SH-SY5Y (cell line): Measurements from ENCODE around the gene ERFE.

Source experiments
- GATA2 ChIP-seq: IDR thresholded peaks from 2 replicates; pipeline ENCODE4 v1.6.1; 2011; ENCODE audit warnings: mild to moderate bottlenecking, low read depth, low read length
- GATA3 ChIP-seq: IDR thresholded peaks from 2 replicates; pipeline ENCODE4 v1.6.1; 2011; ENCODE audit warnings: low read depth, mild to moderate bottlenecking, low read length, moderate library complexity

DNA sequence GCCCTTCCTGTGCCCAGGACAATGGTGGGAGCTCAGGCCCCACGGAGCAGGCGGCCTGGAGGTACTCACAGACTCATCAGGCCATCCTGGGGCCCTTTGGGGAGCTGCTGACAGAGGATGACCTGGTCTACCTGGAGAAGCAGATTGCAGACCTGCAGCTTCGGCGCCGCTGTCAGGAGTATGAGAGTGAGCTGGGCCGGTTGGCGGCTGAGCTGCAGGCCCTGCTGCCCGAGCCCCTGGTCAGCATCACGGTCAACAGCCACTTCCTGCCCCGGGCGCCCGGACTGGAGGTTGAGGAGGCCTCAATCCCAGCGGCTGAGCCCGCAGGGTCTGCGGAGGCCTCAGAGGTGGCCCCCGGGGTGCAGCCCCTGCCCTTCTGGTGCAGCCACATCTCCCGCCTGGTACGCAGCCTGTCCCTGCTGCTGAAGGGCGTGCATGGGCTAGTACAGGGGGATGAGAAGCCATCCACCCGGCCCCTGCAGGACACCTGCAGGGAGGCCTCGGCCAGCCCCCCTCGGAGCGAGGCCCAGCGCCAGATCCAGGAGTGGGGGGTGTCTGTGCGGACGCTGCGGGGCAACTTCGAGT, 28.6 kb upstream of the ERFE start:
- TF ChIP-seq GATA3 (no peak), GATA2 (no peak)
